GM18517 (cell line): Measurements from ENCODE around the gene VPS37D.
A peak's percentile ranks its signal among the peaks of the same experiment; 100 is the strongest.
"Not testable (repeated sequence)": the region's sequence is repeated elsewhere in the genome, so short reads cannot be mapped to it uniquely, and the experiment has no call there.

ENCODE experiments used
- ATAC-seq: cut with Tn5 transposase; IDR thresholded peaks from one replicate; pipeline ENCODE4 v1.9.1; 2021; ENCODE audit warnings: mild to moderate bottlenecking, moderate library complexity; ENCODE audit not compliant: unreplicated experiment

Gene VPS37D

DNA sequence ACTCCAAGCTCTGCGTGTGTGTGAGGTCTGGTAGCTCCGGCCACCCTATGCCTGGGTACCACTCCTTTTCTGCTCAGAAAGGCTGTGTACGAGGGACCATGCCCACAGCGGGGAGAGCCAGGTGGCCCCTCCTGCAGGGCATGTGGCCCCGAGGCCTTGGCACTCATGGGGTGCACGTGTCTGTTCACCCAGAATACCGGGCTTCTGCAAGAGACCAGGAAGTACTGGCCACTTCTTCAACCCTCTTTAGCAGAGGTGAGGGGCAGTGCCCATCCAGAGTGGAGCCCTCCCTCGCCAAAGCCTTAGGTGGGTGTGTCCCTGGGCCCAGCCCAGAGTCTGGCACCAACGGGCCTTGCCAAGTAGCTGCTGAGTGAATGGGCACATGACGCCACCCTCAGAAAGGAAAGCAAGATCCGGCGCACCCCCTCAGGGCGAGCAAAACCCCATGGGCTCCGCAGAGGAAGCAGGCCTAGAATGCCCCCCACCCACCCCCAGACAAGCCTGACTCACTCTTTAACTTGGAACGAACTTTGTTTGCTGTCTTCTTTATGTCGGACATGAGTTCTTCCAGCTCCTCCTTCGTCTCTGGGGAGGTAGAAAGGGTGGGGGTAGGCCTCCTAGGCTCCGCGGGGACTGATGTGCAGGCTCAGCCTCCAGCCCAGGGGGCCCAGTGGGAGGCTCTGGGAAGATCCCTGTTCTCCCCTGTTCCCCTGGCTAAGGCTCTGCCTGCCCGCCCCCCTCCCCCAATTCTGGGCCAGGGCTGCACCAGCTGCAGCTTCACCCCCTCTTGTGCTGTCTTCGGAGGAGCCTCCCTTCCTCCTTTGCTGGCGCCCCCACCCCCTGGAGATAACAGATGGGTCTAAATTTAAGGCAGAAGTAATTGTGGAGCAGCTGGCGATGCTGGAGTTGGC, 37.3 kb downstream of the VPS37D start:
- no peak for ATAC-seq

DNA sequence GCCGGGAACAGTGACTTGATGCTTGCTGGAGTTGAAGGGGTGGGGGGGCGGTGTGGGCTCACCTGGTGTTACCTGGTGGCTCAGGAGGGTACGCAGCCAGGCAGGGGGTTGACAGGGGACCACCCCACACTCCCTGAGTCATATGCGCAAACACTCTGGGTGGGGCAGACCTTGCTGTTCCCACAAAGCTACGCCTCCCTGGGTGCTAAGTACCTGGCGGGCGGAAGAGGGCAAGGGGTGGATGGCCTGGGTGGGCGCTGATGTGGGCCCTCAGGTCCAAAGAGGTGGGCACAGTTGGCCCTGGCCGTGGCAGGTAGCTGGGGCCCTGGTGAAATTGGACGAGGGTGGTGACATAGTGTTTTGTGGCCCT, 37.9 kb downstream of the VPS37D start:
- ATAC-seq = no peak

DNA sequence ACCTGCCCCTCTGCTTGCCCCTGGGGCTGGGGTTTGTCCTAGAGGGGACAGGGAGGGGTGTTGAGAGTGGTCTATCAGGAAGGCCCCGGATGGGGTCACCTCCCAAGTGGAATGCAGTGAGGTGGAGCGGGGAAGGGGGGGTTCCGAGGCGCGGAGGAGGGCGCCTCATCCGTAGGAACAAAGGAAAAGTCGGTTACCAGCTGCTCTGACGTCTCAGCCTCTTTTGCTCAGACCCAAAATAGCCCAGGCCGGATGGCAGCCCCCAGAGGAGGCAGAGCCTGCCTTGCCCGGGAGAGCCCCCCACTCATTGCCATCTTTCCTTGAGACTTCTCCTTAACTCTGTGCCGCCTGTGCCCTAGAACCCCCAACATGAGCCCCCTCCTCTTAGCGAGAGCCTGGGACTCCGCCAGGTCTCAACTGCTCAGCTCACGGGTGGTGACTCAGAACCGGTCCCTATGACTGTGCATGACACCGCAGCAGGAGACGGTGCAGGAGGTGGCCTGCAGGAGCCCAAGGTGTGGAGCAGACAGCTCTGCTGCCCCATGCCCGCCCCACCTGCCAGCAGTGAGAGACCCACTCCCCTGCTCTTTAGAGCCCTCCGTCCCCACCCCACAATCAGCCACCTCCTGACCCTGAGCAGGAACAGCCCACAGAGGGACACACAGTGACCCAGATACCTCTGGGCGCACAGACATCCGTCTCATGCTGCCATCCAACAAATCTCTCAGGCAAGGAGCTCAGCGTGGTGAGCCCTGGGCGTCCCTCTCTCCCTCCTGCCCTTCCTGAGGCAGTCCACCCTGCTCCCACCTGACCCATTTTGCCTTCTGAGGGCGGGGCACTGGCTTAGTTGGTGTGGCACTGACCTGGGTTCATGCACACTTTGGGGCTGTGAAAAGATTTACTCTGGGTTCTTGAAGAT, 38.8 kb downstream of the VPS37D start:
- no peak for ATAC-seq

DNA sequence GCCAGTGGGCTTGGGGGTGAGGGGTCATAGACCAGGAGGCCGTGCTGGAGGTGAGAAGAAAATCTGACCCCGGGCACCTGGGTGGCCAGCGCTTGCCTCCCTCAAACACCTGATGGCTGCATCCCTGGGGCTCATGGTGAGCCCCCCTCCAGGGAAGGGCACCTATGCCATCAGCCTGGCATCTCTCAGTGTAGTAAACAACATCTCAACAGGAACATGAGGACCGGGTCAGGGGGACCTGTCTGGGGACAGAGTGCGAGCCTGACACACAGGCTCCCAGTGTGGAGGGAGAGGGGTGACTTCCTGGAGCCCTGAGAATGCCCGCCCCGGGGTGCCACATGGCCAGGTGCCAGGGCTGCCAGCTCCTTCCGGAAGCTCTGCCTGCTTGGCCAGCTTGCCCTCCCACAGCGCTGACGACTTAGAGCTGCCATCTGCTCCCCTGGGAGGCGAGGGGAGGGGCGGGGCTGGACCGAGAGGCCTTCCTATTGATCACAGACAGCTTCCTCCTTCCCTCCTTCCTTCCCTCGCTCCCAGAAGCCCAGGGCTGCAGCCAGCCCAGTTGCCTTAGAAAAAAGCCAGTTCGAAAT, 39.5 kb downstream of the VPS37D start:
- ATAC-seq = no peak

DNA sequence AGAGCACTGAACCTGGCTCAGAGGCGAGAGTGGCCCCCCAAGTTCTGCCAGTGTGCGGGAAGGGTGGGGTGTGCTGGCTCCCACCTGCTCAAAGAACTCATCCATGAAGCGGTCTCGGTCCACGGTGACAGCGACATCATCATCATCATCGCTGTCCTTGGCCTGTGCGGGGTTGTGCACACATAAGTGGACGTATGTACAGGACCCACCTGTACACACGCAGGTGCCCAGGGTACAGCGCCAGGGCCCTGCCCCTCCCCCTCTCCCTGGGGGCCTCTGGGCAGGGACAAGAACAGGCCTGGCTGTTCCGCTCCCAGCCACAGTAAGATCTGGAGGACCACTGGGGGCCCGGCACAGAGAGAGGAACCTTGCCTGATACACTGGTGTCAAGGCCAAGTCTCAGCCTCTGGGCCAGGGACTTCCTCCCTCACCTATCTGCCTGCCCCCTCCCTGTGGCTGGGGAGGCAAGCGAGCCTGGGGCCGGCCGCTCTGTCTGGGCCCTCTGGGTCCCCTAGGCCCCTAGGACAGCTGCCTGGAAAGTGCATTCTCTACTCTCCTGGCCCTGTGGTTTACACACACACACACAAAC, 41.4 kb downstream of the VPS37D start:
- no peak for ATAC-seq

DNA sequence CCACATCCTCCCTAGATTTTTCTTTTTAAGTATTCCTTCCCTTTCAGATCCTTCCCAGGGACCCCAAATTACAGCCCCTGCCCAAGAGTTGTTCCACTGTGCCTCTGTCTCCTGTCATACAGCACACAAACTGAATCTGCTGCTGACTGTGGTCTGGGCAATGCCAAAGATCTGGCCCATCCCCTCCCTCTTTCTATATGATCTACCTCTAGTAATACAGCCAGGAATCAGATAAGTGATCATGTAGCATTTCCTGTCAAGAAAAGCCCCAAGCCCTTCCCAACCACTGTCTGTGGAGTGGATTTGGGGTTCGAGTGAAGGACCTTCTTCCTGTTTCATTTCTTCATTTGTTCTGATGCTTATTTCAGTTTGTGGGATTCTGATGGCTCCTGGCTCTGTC, 45.1 kb downstream of the VPS37D start:
- ATAC-seq = no peak

DNA sequence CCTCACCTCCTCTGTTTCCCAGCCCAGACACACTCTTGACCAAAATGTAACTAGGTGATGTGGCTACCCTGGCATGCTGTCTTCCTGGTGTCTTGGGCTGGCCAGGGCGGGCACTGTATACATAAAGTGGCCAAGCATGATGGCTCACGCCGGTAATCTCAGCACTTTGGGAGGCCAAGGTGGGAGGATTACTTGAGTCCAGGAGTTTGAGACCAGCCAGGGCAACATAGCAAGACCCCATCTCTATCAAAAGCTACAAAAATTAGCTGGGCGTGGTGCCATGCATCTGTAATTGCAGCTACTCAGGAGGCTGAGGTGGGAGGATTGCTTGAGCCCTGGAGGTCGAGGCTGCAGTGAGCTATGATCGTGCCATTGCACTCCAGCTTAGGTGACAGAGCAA, 45.7 kb downstream of the VPS37D start:
- ATAC-seq = not testable (repeated sequence)

DNA sequence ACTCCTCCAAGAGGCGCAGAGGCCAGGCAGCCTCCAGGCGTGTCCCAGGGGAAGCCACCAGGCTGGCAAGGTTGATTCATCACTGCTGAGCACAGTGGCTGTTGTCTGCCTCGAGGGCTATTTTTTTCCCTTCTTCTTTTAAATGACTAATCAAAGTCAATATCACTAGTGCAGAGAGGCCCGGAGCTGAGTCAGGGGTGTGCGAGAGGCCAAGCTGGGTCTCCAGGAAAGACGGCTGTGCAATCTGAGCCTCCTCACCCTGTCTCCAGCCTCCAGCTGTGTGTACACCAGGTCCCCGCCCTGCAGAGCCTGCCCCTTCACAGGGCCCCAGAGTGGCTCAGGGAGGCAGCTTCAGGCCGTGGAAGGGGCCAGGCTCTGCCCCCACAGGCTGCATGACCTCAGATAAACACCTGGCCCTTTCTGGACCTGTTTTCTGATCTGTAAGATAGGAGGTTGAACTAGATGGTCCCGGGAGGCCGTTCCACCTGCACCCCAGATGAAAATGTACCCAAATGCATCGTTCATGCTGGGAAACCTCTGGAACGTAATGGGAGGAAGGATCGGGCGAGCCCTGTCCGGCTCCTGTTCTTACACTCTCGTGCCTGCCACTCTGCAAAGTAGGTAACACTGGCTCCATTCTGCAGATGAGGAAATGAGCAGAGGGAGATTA, 48.2 kb downstream of the VPS37D start:
- no peak for ATAC-seq

DNA sequence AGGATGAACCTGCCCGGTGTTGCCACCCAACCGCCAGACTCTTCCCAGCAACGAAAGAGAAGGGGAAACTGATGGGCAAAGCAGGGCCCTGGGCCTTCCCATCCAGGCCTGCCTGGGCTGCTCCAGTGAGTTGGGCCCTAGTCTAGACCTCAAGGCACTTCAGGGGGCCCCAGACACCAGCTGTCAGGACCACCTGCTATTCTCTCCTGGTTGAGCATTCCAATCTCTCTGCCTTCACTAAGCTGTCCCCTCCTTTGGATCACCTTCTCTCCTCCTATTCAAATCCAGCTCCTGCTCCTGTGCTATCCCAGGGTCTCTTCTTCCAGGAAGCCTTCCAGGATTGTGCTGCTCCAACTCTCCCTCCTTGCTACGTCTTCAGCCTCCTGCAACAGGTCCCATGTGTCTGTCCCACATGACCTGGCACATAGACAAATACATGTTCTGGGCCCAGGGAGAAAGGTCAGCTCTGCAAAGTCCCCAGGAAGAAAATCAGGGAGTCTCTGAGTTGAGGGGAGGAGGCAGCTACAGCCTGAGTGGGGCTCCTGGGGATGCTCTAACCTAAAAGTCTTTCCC, 48.8 kb downstream of the VPS37D start:
- ATAC-seq = no peak

DNA sequence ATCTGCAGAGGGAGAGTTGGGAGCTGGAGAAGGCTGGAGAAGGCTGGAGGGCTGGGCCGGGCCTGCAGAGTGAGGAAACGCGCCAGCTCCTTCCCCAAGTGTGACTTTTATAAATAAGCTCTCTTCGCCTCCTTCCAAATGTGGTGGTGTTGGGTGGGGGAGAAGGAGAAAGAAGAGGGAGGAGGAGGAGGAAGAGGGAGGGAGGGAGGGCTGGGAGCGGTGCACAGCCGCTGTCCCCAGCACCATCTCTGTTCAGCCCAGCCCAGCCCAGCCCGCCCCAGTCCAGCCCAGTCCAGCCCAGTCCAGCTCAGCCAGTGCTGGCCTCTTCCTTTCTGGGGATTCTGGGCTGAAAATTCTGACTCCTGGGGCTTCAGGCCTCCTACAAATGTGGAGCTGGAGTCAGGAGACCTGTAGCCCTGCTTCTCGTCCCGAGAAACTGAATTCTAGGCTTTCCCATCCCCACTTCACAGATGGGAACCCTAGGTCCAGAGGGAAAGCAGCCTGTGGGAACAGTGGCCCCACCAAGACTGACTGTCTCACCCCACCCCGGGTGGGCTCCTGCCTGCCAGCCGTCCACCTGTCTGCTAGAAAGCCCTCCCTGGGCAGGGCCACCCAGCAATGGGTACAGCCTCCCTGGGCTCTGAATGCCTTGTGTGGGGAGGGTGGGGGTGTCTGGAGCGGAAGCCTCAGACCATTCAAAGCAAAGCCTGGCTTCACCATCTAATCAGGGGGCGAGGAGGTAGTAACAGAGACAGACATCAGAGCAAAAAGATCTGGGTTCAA, 49.6 kb downstream of the VPS37D start:
- no peak for ATAC-seq

DNA sequence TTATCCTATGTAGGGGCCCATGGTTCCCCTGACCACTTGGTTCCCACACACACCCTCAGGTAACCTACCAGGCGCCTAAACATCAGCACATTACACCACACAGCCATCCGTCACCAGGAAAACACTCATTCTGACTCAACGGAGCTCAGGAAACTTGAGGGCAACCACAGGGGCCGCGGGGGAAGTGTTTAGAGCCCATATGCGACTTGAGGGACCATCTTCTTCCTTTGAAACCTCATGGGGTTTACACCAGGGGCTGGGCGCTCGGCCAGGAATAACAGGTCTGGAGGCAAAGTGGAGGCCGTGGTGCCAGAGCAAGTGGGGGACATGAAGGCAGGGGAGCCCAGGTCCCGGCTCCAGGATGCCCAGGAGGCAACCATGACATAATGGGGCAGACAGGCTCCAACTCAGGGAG, 50.4 kb downstream of the VPS37D start:
- ATAC-seq = no peak

DNA sequence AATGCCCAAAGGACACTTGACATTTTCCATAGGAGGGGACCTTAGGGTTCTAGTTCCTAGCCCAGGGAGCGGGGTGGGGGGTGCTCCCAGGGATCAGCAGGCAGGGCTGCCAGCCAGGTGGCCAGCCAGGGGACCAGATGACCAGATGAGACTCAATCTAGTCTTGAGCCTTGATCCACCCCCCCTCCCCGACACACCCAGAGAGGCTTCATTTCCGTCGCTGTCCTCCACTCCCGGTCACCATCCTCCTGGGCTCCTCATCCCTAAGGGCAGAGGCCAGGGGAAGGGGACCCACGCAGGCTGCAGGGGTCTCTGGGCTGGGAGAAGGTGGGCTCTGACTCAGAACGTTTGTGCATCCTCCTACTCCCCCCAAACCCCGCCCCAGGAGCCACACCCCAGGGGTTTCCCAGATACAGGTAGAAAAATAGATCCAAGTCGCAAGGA, 50.8 kb downstream of the VPS37D start:
- no peak for ATAC-seq

DNA sequence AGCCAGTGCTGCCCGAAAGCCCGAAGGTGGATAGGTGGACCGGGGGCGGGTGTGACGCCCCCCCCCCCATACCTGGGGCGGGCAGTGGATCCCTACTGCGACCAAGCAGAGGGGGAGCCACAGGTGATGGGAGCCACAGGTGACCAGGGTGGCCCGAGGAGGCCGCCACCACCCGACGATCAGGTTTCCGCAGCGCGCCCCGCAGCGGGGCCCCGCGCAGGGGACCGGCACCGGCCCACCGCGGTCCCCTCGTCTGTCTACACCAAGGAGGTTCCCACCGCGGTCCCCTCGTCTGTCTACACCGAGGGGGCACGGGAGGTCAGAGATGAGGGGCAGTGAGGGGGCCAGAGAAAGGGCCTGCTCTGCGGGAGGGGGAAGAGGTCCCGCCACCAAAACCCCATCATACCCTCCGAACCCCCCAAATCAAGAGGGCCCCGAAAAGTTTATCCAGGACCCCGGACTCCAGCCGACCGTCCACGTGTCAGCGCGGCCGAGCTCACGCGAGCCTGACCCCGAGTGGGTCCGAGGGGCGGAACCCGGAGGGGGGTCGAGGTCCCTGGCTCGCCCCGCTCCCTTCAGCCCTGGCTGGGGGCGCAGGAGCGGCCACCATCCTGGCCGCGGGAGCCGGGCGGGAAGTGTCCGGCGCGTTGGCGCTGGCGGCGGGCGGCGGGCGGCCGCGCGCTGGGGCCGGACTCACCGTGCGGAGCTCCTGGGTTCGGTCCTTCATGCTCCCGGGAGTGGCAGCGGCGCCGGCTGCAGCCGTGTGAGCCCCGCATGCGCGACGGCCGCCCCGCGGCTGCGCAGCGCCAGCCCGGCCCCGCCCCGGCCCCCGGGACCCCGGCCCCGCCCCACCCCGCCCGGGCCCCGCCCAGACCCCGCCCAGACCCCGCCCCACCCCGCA, 51.5 kb downstream of the VPS37D start, which contains the start of gene STX1A:
STX1A (minus strand) TSS at position 765 of the 901 bp plus-strand sequence; CDS start at position 727, 38 bp downstream.
- ATAC-seq = peak; percentile 47

DNA sequence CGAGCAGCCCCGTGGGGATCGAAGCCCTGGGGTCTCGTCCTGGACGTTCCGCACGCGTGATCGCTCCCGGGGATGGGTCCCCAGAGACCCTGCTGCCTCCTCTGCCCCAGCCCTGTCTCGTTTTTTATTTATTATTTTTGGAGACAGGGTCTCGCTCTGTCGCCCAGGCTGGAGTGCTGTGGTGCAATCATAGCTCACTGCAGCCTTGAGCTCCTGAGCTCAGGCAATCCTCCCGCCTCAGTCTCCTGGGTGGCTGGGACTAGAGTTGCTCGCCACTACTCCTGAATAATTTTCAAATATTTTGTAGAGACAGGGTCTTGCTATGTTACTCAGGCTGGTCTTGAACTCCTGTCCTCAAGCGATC, 52.2 kb downstream of the VPS37D start:
- ATAC-seq = peak; percentile 12

DNA sequence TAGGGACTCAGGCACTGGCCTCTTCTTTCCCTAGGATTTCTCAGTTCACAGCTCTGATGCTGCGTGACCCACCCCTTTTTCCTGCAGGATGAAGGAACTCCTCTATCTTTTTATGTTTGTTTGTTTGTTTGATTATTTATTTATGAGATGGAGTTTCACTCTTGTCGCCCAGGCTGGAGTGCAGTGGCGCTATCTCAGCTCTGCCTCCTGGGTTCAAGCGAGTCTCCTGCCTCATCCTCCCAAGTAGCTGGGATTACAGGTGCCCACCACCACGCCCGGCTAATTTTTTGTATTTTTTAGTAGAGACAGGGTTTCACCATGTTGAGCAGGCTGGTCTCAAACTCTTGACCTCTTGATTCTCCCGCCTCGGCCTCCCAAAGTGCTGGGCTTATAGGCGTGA, 52.8 kb downstream of the VPS37D start:
- not testable (repeated sequence) for ATAC-seq

DNA sequence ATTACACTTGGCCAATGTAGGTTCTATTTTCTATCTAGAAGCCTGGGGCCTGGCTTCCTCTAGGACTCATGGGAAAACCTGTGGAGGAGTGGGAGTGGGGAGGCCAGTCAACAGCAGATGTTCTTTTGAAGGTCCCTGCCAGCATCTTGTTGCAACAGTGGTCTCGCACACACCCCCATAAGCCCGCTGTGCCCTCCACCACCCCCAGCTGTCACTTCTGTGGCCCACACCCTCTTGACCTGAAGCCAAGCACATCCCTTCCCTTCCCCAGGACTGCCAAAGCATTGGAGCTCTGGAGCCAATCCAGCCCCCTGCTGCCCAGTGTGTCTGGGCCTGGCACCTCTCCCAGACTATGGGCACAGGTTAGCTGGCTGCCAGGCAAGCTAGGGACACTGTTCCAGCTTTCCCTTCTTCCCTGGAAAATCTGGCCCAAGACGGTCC, 53.8 kb downstream of the VPS37D start:
- ATAC-seq = no peak
